ENCODE results near the gene SMIM17.

The SMIM17 gene

GRCh38 chr19:56617531-56617930, 25.4 kb upstream of the SMIM17 start:
- no peak for TF ChIP-seq CTCF (IDR thresholded peaks at IDR 0.05; ENCODE audit: control insufficient read depth, insufficient read depth, low read depth, low read length, missing control alignments)
- no peak for DNase-seq (ENCODE audit: low read depth)
- no peak overlapping the region for H3K4me3 ChIP-seq (ENCODE audit: control insufficient read depth, low read depth, low read length)

GRCh38 chr19:56619121-56619520, 23.8 kb upstream of the SMIM17 start:
- H3K4me3 ChIP-seq (ENCODE audit: control insufficient read depth, low read depth, low read length), result no peak overlapping the region
- DNase-seq (ENCODE audit: low read depth), result no peak
- TF ChIP-seq CTCF (IDR thresholded peaks at IDR 0.05; ENCODE audit: control insufficient read depth, insufficient read depth, low read depth, low read length, missing control alignments), result no peak

GRCh38 chr19:56622374-56622773, 20.6 kb upstream of the SMIM17 start:
- H3K4me3 ChIP-seq (ENCODE audit: control insufficient read depth, low read depth, low read length), result no peak overlapping the region
- TF ChIP-seq CTCF (IDR thresholded peaks at IDR 0.05; ENCODE audit: control insufficient read depth, insufficient read depth, low read depth, low read length, missing control alignments), result no peak
- no peak for DNase-seq (ENCODE audit: low read depth)

GRCh38 chr19:56623006-56623405, 20.0 kb upstream of the SMIM17 start:
- no peak for TF ChIP-seq CTCF (IDR thresholded peaks at IDR 0.05; ENCODE audit: control insufficient read depth, insufficient read depth, low read depth, low read length, missing control alignments)
- no peak for DNase-seq (ENCODE audit: low read depth)
- no peak overlapping the region for H3K4me3 ChIP-seq (ENCODE audit: control insufficient read depth, low read depth, low read length)

- H3K4me3 ChIP-seq (ENCODE audit: control insufficient read depth, low read depth, low read length), result no peak overlapping the region
- no peak for TF ChIP-seq CTCF (IDR thresholded peaks at IDR 0.05; ENCODE audit: control insufficient read depth, insufficient read depth, low read depth, low read length, missing control alignments)
- no peak for DNase-seq (ENCODE audit: low read depth)
Measured at GRCh38 chr19:56625708-56626107, 17.3 kb upstream of the SMIM17 start.

- no peak overlapping the region for H3K4me3 ChIP-seq (ENCODE audit: control insufficient read depth, low read depth, low read length)
- TF ChIP-seq CTCF (IDR thresholded peaks at IDR 0.05; ENCODE audit: control insufficient read depth, insufficient read depth, low read depth, low read length, missing control alignments), result no peak
- DNase-seq (ENCODE audit: low read depth), result no peak
Measured at GRCh38 chr19:56633021-56633420, 9.9 kb upstream of the SMIM17 start.

GRCh38 chr19:56637976-56638555, 4.9 kb upstream of the SMIM17 start:
- no peak for TF ChIP-seq CTCF (IDR thresholded peaks at IDR 0.05; ENCODE audit: control insufficient read depth, insufficient read depth, low read depth, low read length, missing control alignments)
- H3K4me3 ChIP-seq (ENCODE audit: control insufficient read depth, low read depth, low read length), result no peak overlapping the region
- DNase-seq (ENCODE audit: low read depth), result peak; percentile 1
